ENCODE measurements around the gene PSPC1.
"Not testable (repeated sequence)": the region's sequence is repeated elsewhere in the genome, so short reads cannot be mapped to it uniquely, and the experiment has no call there.

The PSPC1 gene, protein sequence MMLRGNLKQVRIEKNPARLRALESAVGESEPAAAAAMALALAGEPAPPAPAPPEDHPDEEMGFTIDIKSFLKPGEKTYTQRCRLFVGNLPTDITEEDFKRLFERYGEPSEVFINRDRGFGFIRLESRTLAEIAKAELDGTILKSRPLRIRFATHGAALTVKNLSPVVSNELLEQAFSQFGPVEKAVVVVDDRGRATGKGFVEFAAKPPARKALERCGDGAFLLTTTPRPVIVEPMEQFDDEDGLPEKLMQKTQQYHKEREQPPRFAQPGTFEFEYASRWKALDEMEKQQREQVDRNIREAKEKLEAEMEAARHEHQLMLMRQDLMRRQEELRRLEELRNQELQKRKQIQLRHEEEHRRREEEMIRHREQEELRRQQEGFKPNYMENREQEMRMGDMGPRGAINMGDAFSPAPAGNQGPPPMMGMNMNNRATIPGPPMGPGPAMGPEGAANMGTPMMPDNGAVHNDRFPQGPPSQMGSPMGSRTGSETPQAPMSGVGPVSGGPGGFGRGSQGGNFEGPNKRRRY

DNA sequence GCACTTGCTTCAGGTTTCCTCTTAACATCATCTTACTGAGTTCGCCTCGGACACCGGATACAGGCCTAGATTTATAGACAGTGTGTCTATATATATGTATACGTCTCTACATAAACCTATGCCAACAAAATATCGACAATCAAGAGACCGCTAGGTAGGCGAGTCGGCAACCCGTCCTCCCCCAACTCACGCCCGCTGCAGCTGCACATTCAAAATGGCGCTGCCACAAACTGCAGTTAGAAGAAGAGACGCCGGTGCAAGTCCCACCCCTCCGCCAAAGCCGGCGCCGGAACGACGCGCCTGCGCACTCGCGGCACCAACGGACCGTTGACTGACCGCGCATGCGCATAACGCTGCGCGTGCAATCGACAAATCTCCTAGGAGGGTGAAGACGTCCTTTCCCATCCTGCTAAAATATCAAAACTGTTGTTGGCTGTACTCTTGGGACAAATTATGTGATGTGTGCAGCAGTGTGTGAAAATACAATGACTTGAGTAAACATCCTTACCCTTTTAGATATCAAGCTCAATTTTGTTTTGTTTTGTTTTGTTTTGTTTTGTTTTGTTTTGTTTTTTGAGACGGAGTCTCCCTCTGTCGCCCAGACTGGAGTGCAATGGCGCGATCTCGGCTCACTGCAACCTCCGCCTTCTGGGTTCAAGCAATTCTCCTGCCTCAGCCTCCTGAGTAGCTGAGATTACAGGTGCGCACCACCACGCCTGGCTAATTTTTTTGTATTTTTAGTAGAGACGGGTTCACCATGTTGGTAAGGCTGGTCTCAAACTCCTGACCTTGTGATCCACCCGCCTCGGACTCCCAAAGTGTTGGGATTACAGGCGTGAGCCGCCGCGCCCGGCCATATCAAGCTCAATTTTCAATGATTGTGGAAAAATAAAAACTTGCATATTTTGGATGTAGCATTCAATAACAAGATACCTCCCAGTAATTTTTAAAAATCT, at the start of gene PSPC1:
Gene PSPC1, minus strand, starts transcription at position 219 of the 956 bp plus-strand sequence. Its CDS starts 188 bp downstream, at position 31.
- peak; percentile 88 for DNase-seq (ENCODE audit: low read depth)

GRCh38 chr13:19822673-19823072, 39.9 kb upstream of the PSPC1 start:
- no peak for DNase-seq (ENCODE audit: low read depth)

DNA sequence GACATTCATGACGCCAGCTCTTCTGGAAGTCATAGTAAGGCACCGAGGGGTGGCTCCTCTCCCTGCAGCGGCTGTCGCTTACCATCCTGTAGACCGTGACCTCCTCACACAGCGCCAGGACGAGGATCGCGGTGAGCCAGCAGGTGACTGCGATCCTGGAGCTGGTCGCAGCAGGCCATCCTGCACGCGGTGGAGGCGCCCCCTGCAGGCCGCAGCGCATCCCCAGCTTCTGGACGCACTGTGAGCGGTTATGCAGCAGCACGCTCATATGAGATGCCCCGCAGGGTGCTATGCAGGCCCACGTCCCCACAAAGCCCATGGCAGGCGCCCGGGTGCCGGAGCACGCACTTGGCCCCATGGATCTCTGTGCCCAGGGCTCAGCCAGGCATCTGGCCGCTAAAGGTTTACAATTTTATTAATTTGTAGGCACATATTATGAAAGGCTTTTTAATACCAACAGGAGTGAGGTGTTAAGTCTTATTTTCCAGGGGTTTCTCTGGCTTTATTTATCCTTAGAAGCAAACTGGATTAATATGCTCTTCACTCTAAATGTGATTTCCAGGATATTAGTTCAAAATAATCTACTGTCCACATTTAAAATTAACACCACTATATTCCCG, 35.6 kb upstream of the PSPC1 start:
- DNase-seq (ENCODE audit: low read depth): peak; percentile 26

GRCh38 chr13:19817510-19818158, 34.9 kb upstream of the PSPC1 start:
- no peak for DNase-seq (ENCODE audit: low read depth)

DNA sequence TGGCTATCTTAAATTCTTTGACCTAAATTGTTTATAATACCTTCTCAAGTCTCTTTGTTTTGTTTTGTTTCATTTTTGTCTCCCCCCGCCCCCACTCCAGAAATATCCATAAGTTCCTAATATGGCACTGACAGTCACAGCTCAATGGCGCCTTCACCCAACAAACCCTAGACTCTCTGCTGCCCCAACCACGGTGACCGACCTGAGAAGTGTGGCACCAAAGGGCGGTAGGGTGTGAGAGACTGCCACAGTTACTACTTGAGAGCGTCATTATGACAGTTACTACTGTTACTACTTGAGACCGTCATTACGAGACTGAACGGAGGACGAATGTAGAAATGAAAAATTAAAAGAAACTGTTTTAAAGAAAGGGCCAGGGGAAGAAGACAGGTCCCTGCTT, 34.4 kb upstream of the PSPC1 start:
- no peak for DNase-seq (ENCODE audit: low read depth)

DNA sequence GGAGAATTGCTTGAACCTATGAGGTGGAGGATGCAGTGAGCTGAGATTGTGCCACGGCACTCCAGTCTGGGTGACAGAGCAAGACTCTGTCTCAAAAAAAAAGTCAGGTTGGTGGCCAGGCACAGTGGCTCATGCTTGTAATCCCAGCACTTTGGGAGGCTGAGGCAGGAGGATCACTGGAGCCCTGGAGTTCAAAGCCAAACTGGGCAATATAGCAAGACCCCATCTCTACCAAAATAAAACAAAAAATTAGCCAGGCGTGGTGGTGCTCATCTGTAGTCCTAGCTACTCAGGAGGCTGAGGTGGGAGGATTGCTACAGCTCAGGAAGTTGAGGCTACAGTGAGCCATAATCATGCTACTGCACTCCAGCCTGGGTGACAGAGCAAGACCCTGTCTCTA, 33.1 kb upstream of the PSPC1 start:
- not testable (repeated sequence) for DNase-seq (ENCODE audit: low read depth)

DNA sequence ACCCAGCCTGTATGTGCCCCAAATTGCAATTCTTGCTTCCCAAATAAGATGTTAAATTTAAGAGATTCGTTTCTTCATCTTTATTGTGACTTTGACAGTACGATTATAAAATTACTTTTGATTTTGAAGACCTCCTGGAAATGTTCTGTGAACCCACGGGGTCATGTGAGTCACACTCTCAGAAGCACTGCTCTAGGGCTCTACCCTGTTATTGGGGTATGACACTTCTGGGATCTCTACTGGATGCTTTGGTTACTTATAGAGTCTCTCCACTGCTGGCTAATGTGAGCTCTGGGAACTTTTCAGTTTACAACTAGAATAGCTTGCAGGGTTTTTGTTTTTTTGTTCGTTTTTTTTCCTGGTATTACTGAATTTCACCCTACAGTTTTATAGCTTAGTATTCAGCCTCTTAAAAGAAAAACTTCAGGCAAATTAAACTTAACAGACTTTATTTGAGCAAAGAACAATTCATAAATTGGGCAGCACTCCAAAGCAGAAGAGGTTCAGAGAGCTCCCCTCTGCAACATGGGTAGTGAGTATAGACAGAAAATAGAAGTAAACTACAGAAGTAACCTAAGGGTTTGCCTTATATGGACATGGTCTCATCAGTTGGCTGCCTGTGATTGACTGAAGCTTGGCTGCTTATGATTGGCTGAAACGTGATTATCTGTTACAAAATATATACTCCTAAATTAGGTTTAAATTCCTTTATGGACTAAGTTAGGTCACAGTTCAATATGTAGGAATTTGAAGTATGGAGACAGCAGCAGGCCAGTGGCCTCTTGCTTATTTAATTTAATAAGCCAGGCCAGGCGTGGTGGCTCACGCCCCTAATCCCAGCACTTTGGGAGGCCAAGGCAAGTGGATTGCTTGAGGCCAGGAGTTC, 28.5 kb upstream of the PSPC1 start:
- DNase-seq (ENCODE audit: low read depth): peak; percentile 11

- no peak for DNase-seq (ENCODE audit: low read depth)
Measured at GRCh38 chr13:19810151-19810550, 27.4 kb upstream of the PSPC1 start.

GRCh38 chr13:19805765-19806164, 23.0 kb upstream of the PSPC1 start:
- DNase-seq (ENCODE audit: low read depth): no peak

GRCh38 chr13:19795956-19796355, 13.2 kb upstream of the PSPC1 start:
- no peak for DNase-seq (ENCODE audit: low read depth)

DNA sequence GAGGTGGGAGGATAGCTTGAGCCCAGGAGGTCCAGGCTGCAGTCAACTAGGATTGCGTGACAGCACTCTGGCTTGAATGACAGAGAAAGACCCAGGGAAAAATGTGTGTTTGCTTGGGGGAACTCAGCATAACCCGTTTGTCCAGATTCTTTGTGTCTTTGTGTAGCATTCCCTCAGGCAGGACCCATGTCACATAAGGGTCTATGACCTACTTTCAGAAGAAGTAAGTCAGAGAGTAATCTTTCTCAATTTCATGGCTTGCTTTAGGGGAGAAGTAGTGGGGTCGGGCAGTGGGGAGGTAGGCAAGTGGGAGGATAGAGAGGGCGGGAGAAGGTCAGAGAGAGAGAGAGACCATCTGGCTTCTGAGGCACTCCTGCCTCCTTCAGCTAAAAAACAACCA, 11.9 kb upstream of the PSPC1 start:
- no peak for DNase-seq (ENCODE audit: low read depth)

GRCh38 chr13:19791953-19792537, 9.3 kb upstream of the PSPC1 start:
- DNase-seq (ENCODE audit: low read depth): no peak

DNA sequence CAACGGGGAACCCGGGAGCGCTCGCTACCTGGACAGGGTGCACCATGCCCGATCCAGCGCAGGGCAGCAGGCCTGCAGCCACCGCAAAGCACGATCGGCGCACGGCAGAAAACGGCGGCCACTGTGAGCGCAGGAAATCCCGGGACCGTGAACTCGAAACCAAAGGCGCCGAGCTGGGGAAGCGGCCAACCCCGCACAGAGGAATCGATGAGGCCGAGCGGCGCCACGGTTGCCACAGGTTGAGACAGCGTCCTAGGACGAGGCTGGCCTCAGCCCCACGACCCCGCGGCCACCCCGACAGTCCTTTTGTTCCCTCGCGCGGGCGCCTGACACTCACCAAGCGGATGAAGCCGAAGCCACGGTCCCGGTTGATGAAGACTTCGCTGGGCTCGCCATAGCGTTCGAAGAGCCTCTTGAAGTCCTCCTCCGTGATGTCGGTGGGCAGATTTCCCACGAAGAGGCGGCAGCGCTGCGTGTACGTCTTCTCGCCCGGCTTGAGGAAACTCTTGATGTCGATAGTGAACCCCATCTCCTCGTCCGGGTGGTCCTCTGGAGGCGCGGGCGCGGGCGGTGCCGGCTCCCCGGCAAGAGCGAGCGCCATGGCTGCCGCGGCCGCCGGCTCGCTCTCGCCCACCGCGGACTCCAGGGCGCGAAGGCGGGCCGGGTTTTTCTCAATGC, 557 bp downstream of the PSPC1 start:
- peak; percentile 59 for DNase-seq (ENCODE audit: low read depth)

- DNase-seq (ENCODE audit: low read depth): no peak
Measured at GRCh38 chr13:19781526-19781925, 1.2 kb downstream of the PSPC1 start.

DNA sequence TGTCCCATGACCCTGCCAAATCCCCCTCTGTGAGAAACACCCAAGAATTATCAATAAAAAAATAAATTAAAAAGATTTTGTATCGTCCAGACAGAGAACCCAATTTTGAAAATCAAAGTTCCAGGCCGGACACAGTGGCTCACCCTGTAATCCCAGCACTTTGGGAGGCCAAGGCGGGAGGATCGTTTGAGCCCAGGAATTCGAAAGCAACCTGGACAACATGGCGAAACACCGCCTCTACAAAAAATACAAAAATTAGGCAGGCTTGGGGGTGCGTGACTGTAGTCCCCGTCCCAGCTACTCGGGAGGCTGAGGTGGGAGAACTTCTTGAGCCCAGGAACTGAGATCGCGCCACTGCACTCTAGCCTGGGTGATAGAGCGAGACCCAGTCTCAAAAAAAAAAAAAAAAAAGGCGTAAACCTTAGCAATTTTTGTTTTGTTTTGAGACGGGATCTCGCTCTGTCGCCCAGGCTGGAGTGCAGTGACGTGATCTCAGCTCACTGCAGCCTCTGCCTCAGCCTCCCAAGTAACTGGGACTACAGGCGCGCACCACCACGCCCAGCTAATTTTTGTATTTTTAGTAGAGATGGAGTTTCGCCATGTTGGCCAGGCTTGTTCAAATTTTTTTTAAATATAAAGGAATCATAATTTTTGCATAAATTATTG, 1.9 kb downstream of the PSPC1 start:
- not testable (repeated sequence) for DNase-seq (ENCODE audit: low read depth)

- DNase-seq (ENCODE audit: low read depth): no peak
Measured at GRCh38 chr13:19772306-19772705, 10.4 kb downstream of the PSPC1 start.

DNA sequence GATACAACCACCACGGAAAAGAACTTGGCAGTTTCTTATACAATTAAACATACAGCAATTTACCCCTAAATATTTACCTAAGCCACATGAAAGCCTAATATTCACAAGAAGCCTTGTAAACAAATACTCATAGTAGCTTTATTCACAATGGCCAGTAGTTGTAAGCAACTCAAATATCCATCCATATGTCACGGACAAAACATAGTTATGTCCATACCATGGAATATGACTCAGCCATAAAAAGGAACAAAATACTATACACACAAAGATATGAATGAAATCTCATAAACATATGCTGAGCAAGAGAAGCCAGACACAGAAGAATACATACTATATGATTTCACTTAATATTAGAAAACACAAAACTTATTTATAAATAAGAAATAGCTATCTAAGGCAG, 12.9 kb downstream of the PSPC1 start:
- DNase-seq (ENCODE audit: low read depth): no peak

DNA sequence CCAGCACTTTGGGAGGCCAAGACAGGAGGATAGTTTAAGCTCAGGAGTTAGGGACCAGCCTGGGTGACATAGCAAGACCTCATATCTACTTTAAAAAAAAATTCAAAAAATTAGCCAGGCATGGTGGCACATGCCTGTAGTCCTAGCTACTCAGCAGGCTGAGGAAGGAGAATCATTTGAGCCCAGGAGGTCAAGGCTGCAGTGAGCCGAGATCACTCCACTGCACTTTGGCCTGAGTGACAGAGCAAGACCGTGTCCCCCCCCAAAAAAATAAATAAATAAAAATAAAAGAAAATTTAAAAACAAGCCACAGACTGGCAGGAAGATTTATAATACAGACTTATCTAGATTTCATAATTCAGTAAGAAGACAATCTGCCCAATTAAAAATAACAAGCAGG, 14.8 kb downstream of the PSPC1 start:
- DNase-seq (ENCODE audit: low read depth): no peak

GRCh38 chr13:19766591-19766990, 16.2 kb downstream of the PSPC1 start:
- DNase-seq (ENCODE audit: low read depth): no peak
